Measurements from ENCODE around the gene ZNF335.

The ZNF335 gene

DNA sequence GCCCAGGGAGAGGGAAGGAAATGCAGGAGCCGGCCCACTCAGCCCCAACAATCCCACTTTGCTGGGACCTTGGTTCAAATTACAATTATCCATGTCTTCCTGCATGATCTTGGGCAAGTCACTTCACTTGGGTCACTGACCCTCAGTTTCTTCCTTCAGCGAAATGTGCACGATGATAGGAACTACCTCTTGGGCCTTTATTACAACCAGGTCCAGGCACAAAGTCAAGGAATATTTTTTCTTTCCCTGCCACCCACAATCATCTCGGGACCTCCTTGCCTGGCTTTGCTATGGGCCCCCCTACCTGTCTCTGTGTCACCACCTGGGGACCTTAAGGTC, 59.7 kb downstream of the ZNF335 start:
- no peaks in the 10 kb centered on the region for H3K27me3 ChIP-seq (ENCODE audit: insufficient read depth, low read length, poor library complexity)
- no peak overlapping the region for H3K27ac ChIP-seq (ENCODE audit: low read depth, low read length)
- peaks cover 2% of the 10 kb centered on the region for H3K4me1 ChIP-seq (ENCODE audit: control insufficient read depth, low read depth, low read length)
- DNase-seq = no peak
- no peak overlapping the region for H4K5ac ChIP-seq (ENCODE audit: low read length)
- peaks cover 6% of the 10 kb centered on the region for H3K79me1 ChIP-seq (ENCODE audit: low read length)
- no peak overlapping the region for H2BK5ac ChIP-seq (ENCODE audit: low read length)
- H3K36me3 ChIP-seq (ENCODE audit: control insufficient read depth, insufficient read depth, low read length) = peaks cover 9% of the 10 kb centered on the region
- no peak overlapping the region for H3K23ac ChIP-seq (ENCODE audit: low read length)
- no peak overlapping the region for H2AK5ac ChIP-seq (ENCODE audit: low read length)
- WGBS (ENCODE audit: extremely low coverage, insufficient coverage, low lambda C conversion rate) = no CpG with 5 or more reads among the region's 4 CpGs
- H3K56ac ChIP-seq (ENCODE audit: low read length) = peak overlapping the region; percentile 40
- no peak overlapping the region for H3K18ac ChIP-seq (ENCODE audit: low read length)
- peak overlapping the region; percentile 67 for H3K9ac ChIP-seq (ENCODE audit: low read length)
- H3K4me2 ChIP-seq (ENCODE audit: low read length) = peak overlapping the region; percentile 62
- H2BK120ac ChIP-seq (ENCODE audit: low read depth, low read length) = no peak overlapping the region
- H4K8ac ChIP-seq (ENCODE audit: low read depth, low read length) = no peak overlapping the region
- no peak overlapping the region for H3K4me3 ChIP-seq (ENCODE audit: low read length)
- H3K79me2 ChIP-seq (ENCODE audit: control insufficient read depth, insufficient read depth, low read length) = peaks cover 3% of the 10 kb centered on the region
- H2BK15ac ChIP-seq (replicated peaks; ENCODE audit: low read depth) = no peak overlapping the region
- H3K4ac ChIP-seq (ENCODE audit: low read depth, low read length) = no peak overlapping the region

- no peak within 1 kb of the TSS for H2BK120ac ChIP-seq (ENCODE audit: low read depth, low read length)
- peaks cover 3% of the 10 kb centered on the region for H3K79me2 ChIP-seq (ENCODE audit: control insufficient read depth, insufficient read depth, low read length)
- H2BK5ac ChIP-seq (ENCODE audit: low read length) = peak within 1 kb of the TSS; percentile 80
- H3K56ac ChIP-seq (ENCODE audit: low read length) = peak within 1 kb of the TSS; percentile 94
- H2AK5ac ChIP-seq (ENCODE audit: low read length) = peak within 1 kb of the TSS; percentile 11
- no peaks in the 10 kb centered on the region for H3K27me3 ChIP-seq (ENCODE audit: insufficient read depth, low read length, poor library complexity)
- H3K4me2 ChIP-seq (ENCODE audit: low read length) = peak within 1 kb of the TSS; percentile 99
- H3K18ac ChIP-seq (ENCODE audit: low read length) = no peak within 1 kb of the TSS
- peaks cover 6% of the 10 kb centered on the region for H3K79me1 ChIP-seq (ENCODE audit: low read length)
- peaks cover 10% of the 10 kb centered on the region for H3K36me3 ChIP-seq (ENCODE audit: control insufficient read depth, insufficient read depth, low read length)
- no peak within 1 kb of the TSS for H4K8ac ChIP-seq (ENCODE audit: low read depth, low read length)
- H3K4me3 ChIP-seq (ENCODE audit: low read length) = peak within 1 kb of the TSS; percentile 78
- H3K27ac ChIP-seq (ENCODE audit: low read depth, low read length) = peak within 1 kb of the TSS; percentile 1
- no peak within 1 kb of the TSS for H3K23ac ChIP-seq (ENCODE audit: low read length)
- peak within 1 kb of the TSS; percentile 94 for H3K9ac ChIP-seq (ENCODE audit: low read length)
- WGBS (ENCODE audit: extremely low coverage, insufficient coverage, low lambda C conversion rate) = no CpG with 5 or more reads among the region's 58 CpGs
- H4K5ac ChIP-seq (ENCODE audit: low read length) = no peak within 1 kb of the TSS
- H3K4me1 ChIP-seq (ENCODE audit: control insufficient read depth, low read depth, low read length) = peaks cover 2% of the 10 kb centered on the region
- H3K4ac ChIP-seq (ENCODE audit: low read depth, low read length) = peak within 1 kb of the TSS; percentile 1
- H2BK15ac ChIP-seq (replicated peaks; ENCODE audit: low read depth) = no peak within 1 kb of the TSS
- peak; percentile 82 for DNase-seq
Observed at GRCh38 chr20:45911486-45912343, 60.3 kb downstream of the ZNF335 start, which contains the start of gene PLTP. Gene PLTP (minus strand): TSS chr20:45912155. CDS start chr20:45911452, 703 bp downstream.

DNA sequence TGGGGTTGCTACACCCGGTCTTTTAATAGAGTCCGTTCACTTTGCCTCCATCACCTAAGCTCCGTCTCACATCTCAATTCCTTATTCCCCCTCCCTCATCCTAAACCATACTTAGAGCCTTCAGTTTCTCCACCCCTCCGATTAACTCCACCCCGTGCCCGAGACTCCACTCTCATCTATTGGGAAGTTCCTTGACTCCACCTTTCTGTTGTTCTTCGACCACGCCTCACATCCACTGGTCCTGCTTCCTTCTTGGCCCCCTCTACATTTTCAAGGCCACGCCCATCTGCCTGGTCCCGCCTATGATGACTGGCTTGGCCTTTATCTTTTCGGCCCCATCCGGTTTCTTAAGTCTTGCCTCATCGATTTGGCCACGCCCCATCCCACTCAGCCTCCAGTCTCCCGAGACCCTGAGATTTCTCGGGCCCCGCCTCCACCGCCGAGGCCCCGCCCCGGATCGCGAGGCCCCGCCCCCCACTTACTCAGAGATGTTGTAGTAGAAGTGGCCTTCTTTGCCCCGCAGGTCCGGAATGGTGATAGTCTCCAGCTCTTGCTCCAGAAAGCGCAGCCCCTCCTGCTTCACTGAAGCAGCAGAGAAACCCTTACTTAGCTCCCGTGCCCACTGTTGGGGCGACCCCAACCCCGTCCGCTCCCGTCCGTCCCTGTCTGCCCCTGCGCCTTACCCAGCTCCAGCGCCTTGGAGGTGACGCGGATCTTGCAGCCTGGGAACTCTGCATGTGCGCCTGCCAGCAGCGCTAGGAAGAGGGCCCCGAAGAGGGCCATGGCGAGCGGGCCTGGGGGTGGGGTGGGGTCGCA, 61.1 kb downstream of the ZNF335 start:
- Histone ChIP-seq H3K4ac (ENCODE audit: low read depth, low read length) (peak overlapping the region; percentile 1), H4K8ac (ENCODE audit: low read depth, low read length) (no peak overlapping the region), H2BK120ac (ENCODE audit: low read depth, low read length) (no peak overlapping the region), H4K5ac (ENCODE audit: low read length) (no peak overlapping the region), H3K23ac (ENCODE audit: low read length) (no peak overlapping the region), H3K36me3 (ENCODE audit: control insufficient read depth, insufficient read depth, low read length) (peaks cover 12% of the 10 kb centered on the region), H2BK15ac (replicated peaks; ENCODE audit: low read depth) (no peak overlapping the region), H3K27ac (ENCODE audit: low read depth, low read length) (peak overlapping the region; percentile 1), H2AK5ac (ENCODE audit: low read length) (no peak overlapping the region), H3K56ac (ENCODE audit: low read length) (peak overlapping the region; percentile 94), H3K9ac (ENCODE audit: low read length) (peak overlapping the region; percentile 94), H3K18ac (ENCODE audit: low read length) (no peak overlapping the region), H3K79me1 (ENCODE audit: low read length) (peaks cover 6% of the 10 kb centered on the region), H3K4me1 (ENCODE audit: control insufficient read depth, low read depth, low read length) (peaks cover 2% of the 10 kb centered on the region), H2BK5ac (ENCODE audit: low read length) (peak overlapping the region; percentile 80), H3K4me2 (ENCODE audit: low read length) (peak overlapping the region; percentile 99), H3K79me2 (ENCODE audit: control insufficient read depth, insufficient read depth, low read length) (peaks cover 3% of the 10 kb centered on the region), H3K4me3 (ENCODE audit: low read length) (peak overlapping the region; percentile 78), H3K27me3 (ENCODE audit: insufficient read depth, low read length, poor library complexity) (no peaks in the 10 kb centered on the region)
- WGBS (ENCODE audit: extremely low coverage, insufficient coverage, low lambda C conversion rate) = 100% methylated on average over 1 of the region's 43 CpGs
- peak; percentile 100 for DNase-seq

DNA sequence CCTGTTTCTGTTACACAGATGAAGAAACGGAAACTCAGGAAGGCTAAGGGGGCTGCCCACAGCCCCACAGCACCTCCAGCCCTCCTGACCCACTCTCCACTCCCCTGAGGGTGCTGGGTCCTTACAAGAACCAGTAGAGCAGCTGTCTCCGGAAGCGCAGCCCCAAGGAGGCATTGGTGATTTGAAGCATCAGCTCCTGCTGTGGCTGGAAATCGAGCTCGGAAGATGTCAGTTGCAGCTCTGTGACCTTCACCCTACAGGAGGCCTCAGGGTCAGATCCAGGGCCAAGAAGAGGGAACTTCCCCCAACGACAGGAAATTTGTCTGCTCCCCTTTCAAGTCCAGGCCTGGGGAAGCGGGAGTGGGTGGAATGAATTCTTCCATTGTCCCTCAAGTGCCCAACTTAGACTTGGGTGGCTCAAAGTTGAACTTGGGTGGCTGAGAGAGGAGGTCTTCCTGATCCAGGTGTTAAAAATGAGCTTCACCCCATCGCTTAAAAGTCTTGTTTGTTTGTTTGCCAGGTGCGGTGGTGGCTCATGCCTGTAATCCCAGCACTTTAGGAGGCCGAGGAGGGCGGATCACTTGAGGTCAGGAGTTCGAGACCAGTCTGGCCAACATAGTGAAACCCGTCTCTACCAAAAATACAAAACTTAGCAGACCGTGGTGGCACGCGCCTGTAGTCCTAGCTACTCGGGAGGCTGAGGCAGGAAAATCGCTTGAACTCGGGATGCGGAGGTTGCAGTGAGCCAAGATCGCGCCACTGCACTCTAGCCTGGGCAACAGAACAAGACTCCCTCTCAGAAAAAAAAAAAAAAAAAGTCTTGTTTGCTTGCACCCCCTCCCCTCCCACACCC, 62.0 kb downstream of the ZNF335 start:
- Histone ChIP-seq H3K36me3 (ENCODE audit: control insufficient read depth, insufficient read depth, low read length) (peaks cover 13% of the 10 kb centered on the region), H2BK15ac (replicated peaks; ENCODE audit: low read depth) (no peak overlapping the region)
- no CpG with 5 or more reads among the region's 22 CpGs for WGBS (ENCODE audit: extremely low coverage, insufficient coverage, low lambda C conversion rate)

DNA sequence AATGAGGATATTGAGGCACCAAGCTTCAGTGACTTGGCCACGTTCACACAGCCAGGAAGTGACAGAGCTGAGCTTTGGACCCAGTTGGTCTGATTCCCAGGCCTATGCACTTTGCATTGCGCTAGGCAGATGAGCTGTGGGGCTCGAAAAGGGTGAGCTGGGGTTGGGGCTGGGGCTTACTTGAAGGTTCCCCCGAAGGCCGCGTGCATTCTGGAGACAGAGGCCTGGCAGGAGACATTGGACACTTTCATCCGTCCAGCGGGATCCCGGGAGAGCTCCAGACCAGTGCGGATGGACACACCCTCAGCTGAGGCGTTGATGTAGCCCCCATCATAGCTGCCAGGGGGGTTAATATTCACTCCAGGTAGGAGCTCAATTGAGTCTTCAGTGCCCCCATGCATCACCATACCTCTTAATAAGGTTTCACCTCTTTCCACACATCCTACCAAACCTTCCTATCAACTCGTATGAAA, 62.6 kb downstream of the ZNF335 start:
- Histone ChIP-seq H3K4me1 (ENCODE audit: control insufficient read depth, low read depth, low read length) (peaks cover 2% of the 10 kb centered on the region), H2BK5ac (ENCODE audit: low read length) (no peak overlapping the region), H2BK15ac (replicated peaks; ENCODE audit: low read depth) (no peak overlapping the region), H3K27me3 (ENCODE audit: insufficient read depth, low read length, poor library complexity) (no peaks in the 10 kb centered on the region), H3K79me1 (ENCODE audit: low read length) (peaks cover 6% of the 10 kb centered on the region), H2AK5ac (ENCODE audit: low read length) (no peak overlapping the region), H3K36me3 (ENCODE audit: control insufficient read depth, insufficient read depth, low read length) (peaks cover 16% of the 10 kb centered on the region), H3K18ac (ENCODE audit: low read length) (no peak overlapping the region), H3K4me2 (ENCODE audit: low read length) (no peak overlapping the region), H3K56ac (ENCODE audit: low read length) (no peak overlapping the region), H3K27ac (ENCODE audit: low read depth, low read length) (no peak overlapping the region), H3K4ac (ENCODE audit: low read depth, low read length) (no peak overlapping the region), H3K4me3 (ENCODE audit: low read length) (no peak overlapping the region), H4K8ac (ENCODE audit: low read depth, low read length) (no peak overlapping the region), H4K5ac (ENCODE audit: low read length) (no peak overlapping the region), H3K79me2 (ENCODE audit: control insufficient read depth, insufficient read depth, low read length) (peaks cover 3% of the 10 kb centered on the region), H2BK120ac (ENCODE audit: low read depth, low read length) (no peak overlapping the region), H3K9ac (ENCODE audit: low read length) (no peak overlapping the region), H3K23ac (ENCODE audit: low read length) (no peak overlapping the region)
- WGBS (ENCODE audit: extremely low coverage, insufficient coverage, low lambda C conversion rate) = 100% methylated on average over 1 of the region's 12 CpGs
- DNase-seq = no peak

More for the DNA sequence above, 62.0 kb downstream of the ZNF335 start:
- Histone ChIP-seq H3K23ac (ENCODE audit: low read length) (no peak overlapping the region), H3K27me3 (ENCODE audit: insufficient read depth, low read length, poor library complexity) (no peaks in the 10 kb centered on the region), H3K56ac (ENCODE audit: low read length) (peak overlapping the region; percentile 25), H3K4me3 (ENCODE audit: low read length) (no peak overlapping the region), H2AK5ac (ENCODE audit: low read length) (no peak overlapping the region), H3K4me2 (ENCODE audit: low read length) (no peak overlapping the region), H2BK120ac (ENCODE audit: low read depth, low read length) (no peak overlapping the region), H3K18ac (ENCODE audit: low read length) (no peak overlapping the region), H3K9ac (ENCODE audit: low read length) (no peak overlapping the region), H3K4me1 (ENCODE audit: control insufficient read depth, low read depth, low read length) (peaks cover 2% of the 10 kb centered on the region), H2BK5ac (ENCODE audit: low read length) (no peak overlapping the region), H3K79me1 (ENCODE audit: low read length) (peaks cover 6% of the 10 kb centered on the region), H3K79me2 (ENCODE audit: control insufficient read depth, insufficient read depth, low read length) (peaks cover 3% of the 10 kb centered on the region), H3K4ac (ENCODE audit: low read depth, low read length) (no peak overlapping the region), H4K5ac (ENCODE audit: low read length) (no peak overlapping the region), H3K27ac (ENCODE audit: low read depth, low read length) (no peak overlapping the region), H4K8ac (ENCODE audit: low read depth, low read length) (no peak overlapping the region)
- no peak for DNase-seq
